Breast epithelium (tissue), 4 donors: ENCODE measurements around the gene MAP7D3. TPM values are rescaled to one million over a fixed set of nuclear protein-coding genes. Genes with fewer than 3 reads are reported as not detected.
A peak's percentile ranks its signal among the peaks of the same experiment; 100 is the strongest.

Experiments
- DNase-seq, 2 donors: peaks; one replicate each; pipeline ENCODE4 v3.0.0-alpha.2; 2019; ENCODE audit warnings: low spot score in 2 of 2
- H3K27ac ChIP-seq, 2 donors: fragments of 200-600 bp; sonication (generic) in 1 of 2; one replicate each; pipeline ENCODE4 v1.5.1; 2016 to 2019; ENCODE audit warnings: mild to moderate bottlenecking in 1 of 2
- H3K27me3 ChIP-seq, 2 donors: fragments of 200-600 bp; sonication (generic) in 1 of 2; one replicate each; pipeline versions ENCODE4 v1.5.1 to v1.6.0; 2017 to 2019; ENCODE audit warnings: control low read depth in 1 of 2, mild to moderate bottlenecking in 1 of 2
- H3K36me3 ChIP-seq: fragments of 200-600 bp; one replicate; pipeline ENCODE4 v1.5.1; 2019
- H3K4me1 ChIP-seq, 2 donors: fragments of 200-600 bp; sonication (generic); one replicate each; pipeline ENCODE4 v1.5.1; 2016 to 2019; ENCODE audit warnings: control low read depth in 1 of 2
- H3K4me3 ChIP-seq, 3 donors: fragments of 200-600 bp; sonication (generic); 1 replicate in 2 of 3; 2 replicates in 1 of 3; pipeline ENCODE4 v1.5.1; 2016 to 2019; ENCODE audit warnings: mild to moderate bottlenecking in 3 of 3, moderate library complexity in 2 of 3
- H3K9me3 ChIP-seq, 2 donors: fragments of 200-600 bp; sonication (generic) in 1 of 2; one replicate each; pipeline ENCODE4 v1.5.1; 2016 to 2019; ENCODE audit warnings: control low read depth in 1 of 2
- CTCF ChIP-seq, 3 donors: fragments of 450-650 bp; IDR thresholded peaks; one replicate each; pipeline ENCODE4 v1.5.1; 2016 to 2017; ENCODE audit warnings: antibody characterized with exemption in 3 of 3, mild to moderate bottlenecking in 3 of 3, moderate library complexity in 3 of 3
- POLR2A ChIP-seq: fragments of 450-650 bp; IDR thresholded peaks from one replicate; pipeline ENCODE4 v1.6.1; 2016; ENCODE audit warnings: antibody characterized with exemption, mild to moderate bottlenecking, moderate library complexity
- POLR2AphosphoS5 ChIP-seq, 3 donors: sonication (generic); formaldehyde crosslinking; IDR thresholded peaks; one replicate each; pipeline ENCODE4 v1.6.1; 2017; ENCODE audit warnings: antibody characterized with exemption in 3 of 3
- intact Hi-C: fragments of 100-400 bp; cut with DNase I; formaldehyde crosslinking; loops from one replicate; pipeline ENCODE4 v1.15.1; 2023; ENCODE audit warnings: low total_unique reads
- total RNA-seq, 3 donors: library from RNA; depleted of rRNA; stranded (reverse); fragments of >200 nt; gene quantifications; one replicate each; pipeline ENCODE4 v1.1.0, GENCODE V29; 2016

Gene MAP7D3
- total RNA-seq, 3 donors from 2014 or later, result 10.5 to 48.5 (median 19.3) TPM

- H3K27me3 ChIP-seq, result peaks cover 0 to 38% of the 10 kb centered on the region in 2 donors
- intact Hi-C loops, result no loop called here
- no peaks in the 10 kb centered on the region for H3K4me1 ChIP-seq
Measured at GRCh38 chrX:136202889-136203288, 48.3 kb downstream of the MAP7D3 start.

GRCh38 chrX:136201601-136202000 is 49.6 kb downstream of the MAP7D3 start:
- Histone ChIP-seq H3K4me1 (no peaks in the 10 kb centered on the region), H3K27ac (peak overlapping the region; percentile 40 to 52), H3K27me3 (peaks cover 0 to 35% of the 10 kb centered on the region in 2 donors), H3K9me3 (no peaks in the 10 kb centered on the region), H3K36me3 (no peaks in the 10 kb centered on the region), H3K4me3 (no peak overlapping the region)
- intact Hi-C loops, result no loop called here
- TF ChIP-seq CTCF (IDR thresholded peaks at IDR 0.05), result no peak
- TF ChIP-seq POLR2AphosphoS5 (IDR thresholded peaks at IDR 0.05), result no peak
- no peak for TF ChIP-seq POLR2A
- no peak for DNase-seq

More at GRCh38 chrX:136202889-136203288, 48.3 kb downstream of the MAP7D3 start:
- TF ChIP-seq POLR2A (no peak), CTCF (IDR thresholded peaks at IDR 0.05) (no peak), POLR2AphosphoS5 (IDR thresholded peaks at IDR 0.05) (no peak)
- DNase-seq, result no peak
- Histone ChIP-seq H3K27ac (peak overlapping the region; percentile 40 to 52), H3K36me3 (no peaks in the 10 kb centered on the region), H3K9me3 (no peaks in the 10 kb centered on the region), H3K4me3 (no peak overlapping the region)

- Histone ChIP-seq H3K27me3 (peaks cover 0 to 35% of the 10 kb centered on the region in 2 donors), H3K27ac (no peak overlapping the region), H3K4me1 (no peaks in the 10 kb centered on the region), H3K4me3 (no peak overlapping the region), H3K9me3 (no peaks in the 10 kb centered on the region), H3K36me3 (no peaks in the 10 kb centered on the region)
- intact Hi-C loops, result no loop called here
- TF ChIP-seq CTCF (IDR thresholded peaks at IDR 0.05) (no peak), POLR2AphosphoS5 (IDR thresholded peaks at IDR 0.05) (no peak), POLR2A (no peak)
- DNase-seq, result no peak
Measured at GRCh38 chrX:136200466-136200865, 50.7 kb downstream of the MAP7D3 start.

GRCh38 chrX:136199365-136199764 is 51.8 kb downstream of the MAP7D3 start:
- Histone ChIP-seq H3K36me3 (no peaks in the 10 kb centered on the region), H3K4me1 (no peaks in the 10 kb centered on the region), H3K9me3 (no peaks in the 10 kb centered on the region), H3K4me3 (no peak overlapping the region), H3K27me3 (peaks cover 0 to 35% of the 10 kb centered on the region in 2 donors), H3K27ac (no peak overlapping the region)
- intact Hi-C loops, result no loop called here
- no peak for DNase-seq
- no peak for TF ChIP-seq CTCF (IDR thresholded peaks at IDR 0.05)
- TF ChIP-seq POLR2AphosphoS5 (IDR thresholded peaks at IDR 0.05), result no peak
- no peak for TF ChIP-seq POLR2A

- Histone ChIP-seq H3K4me3 (no peak overlapping the region), H3K36me3 (no peaks in the 10 kb centered on the region), H3K27ac (no peak overlapping the region), H3K4me1 (no peaks in the 10 kb centered on the region), H3K27me3 (peaks cover 0 to 34% of the 10 kb centered on the region in 2 donors), H3K9me3 (no peaks in the 10 kb centered on the region)
- no peak for DNase-seq
- intact Hi-C loops, result no loop called here
- TF ChIP-seq POLR2A, result no peak
- TF ChIP-seq POLR2AphosphoS5 (IDR thresholded peaks at IDR 0.05), result no peak
- no peak for TF ChIP-seq CTCF (IDR thresholded peaks at IDR 0.05)
Measured at GRCh38 chrX:136198678-136199243, 52.4 kb downstream of the MAP7D3 start.
